CD4-positive, alpha-beta T cell (primary cell): ENCODE measurements around the gene SPIRE2. TPM values are rescaled to one million over a fixed set of nuclear protein-coding genes. Genes with fewer than 3 reads are reported as not detected.

Experiments
- ATAC-seq: fragments of 200-7000 bp; cut with Tn5 transposase; one replicate; pipeline ENCODE4 v1.10.0; 2022; ENCODE audit warnings: mild to moderate bottlenecking; ENCODE audit not compliant: poor library complexity
- CTCF ChIA-PET: fragments of 350-600 bp; sonication (Branson Sonifier 250); formaldehyde crosslinking; loops from one replicate; lab custom pipeline; 2021; ENCODE audit warnings: antibody characterized with exemption, inconsistent platforms; lab: Charles Lee
- POLR2A ChIA-PET: fragments of 350-600 bp; sonication (Branson Sonifier 250); formaldehyde crosslinking; loops from one replicate; lab custom pipeline; 2021; ENCODE audit warnings: antibody characterized with exemption, inconsistent platforms; lab: Charles Lee
- DNase-seq, 14 experiments: peaks; one replicate each; pipeline ENCODE4 v3.0.0-alpha.2; 2013 to 2020; ENCODE audit warnings: mixed read lengths in 2 of 14
- H3K27ac ChIP-seq, 2 donors: one replicate each; pipeline versions ENCODE4 v1.5.1 to v1.7.0; 2013; ENCODE audit warnings: low read length in 2 of 2, low read depth in 1 of 2, mild to moderate bottlenecking in 1 of 2
- H3K27me3 ChIP-seq, 2 experiments: 1 replicate in 1 of 2; 2 replicates in 1 of 2; pipeline versions ENCODE4 v1.6.1 to v1.7.0; 2013; ENCODE audit warnings: low read length in 2 of 2, control low read depth in 1 of 2, mild to moderate bottlenecking in 1 of 2, moderate library complexity in 1 of 2; ENCODE audit not compliant: insufficient read depth in 2 of 2, control insufficient read depth in 1 of 2
- H3K36me3 ChIP-seq: one replicate; pipeline ENCODE4 v1.6.1; 2013; ENCODE audit warnings: low read length, control low read depth; ENCODE audit not compliant: insufficient read depth
- H3K4me1 ChIP-seq: one replicate; pipeline ENCODE4 v1.6.1; 2013; ENCODE audit warnings: low read length, control low read depth; ENCODE audit not compliant: insufficient read depth
- H3K4me3 ChIP-seq: one replicate; pipeline ENCODE4 v1.5.1; 2013; ENCODE audit warnings: mild to moderate bottlenecking, low read length, moderate library complexity
- H3K9me3 ChIP-seq, 2 experiments: 1 replicate in 1 of 2; 2 replicates in 1 of 2; pipeline versions ENCODE4 v1.6.1 to v1.7.0; 2013; ENCODE audit warnings: low read length in 2 of 2, mild to moderate bottlenecking in 2 of 2, control low read depth in 1 of 2, moderate library complexity in 1 of 2; ENCODE audit not compliant: control insufficient read depth in 1 of 2, insufficient read depth in 1 of 2
- H3K27ac Mint-ChIP-seq: one replicate; pipeline ENCODE4 v1.8.0; 2020; ENCODE audit warnings: mixed read lengths
- H3K27me3 Mint-ChIP-seq: one replicate; pipeline ENCODE4 v1.8.0; 2021; ENCODE audit warnings: mixed read lengths
- H3K36me3 Mint-ChIP-seq: one replicate; pipeline ENCODE4 v1.8.0; 2021; ENCODE audit warnings: low read depth, mixed read lengths
- H3K4me1 Mint-ChIP-seq: one replicate; pipeline ENCODE4 v1.8.0; 2021; ENCODE audit warnings: low read depth, mixed read lengths
- H3K4me3 Mint-ChIP-seq: one replicate; pipeline ENCODE4 v1.8.0; 2020; ENCODE audit warnings: mild to moderate bottlenecking, mixed read lengths
- H3K9me3 Mint-ChIP-seq: one replicate; pipeline ENCODE4 v1.8.0; 2020; ENCODE audit warnings: mixed read lengths
- intact Hi-C, 2 experiments: fragments of 100-400 bp; cut with DNase I in 1 of 2; cut with micrococcal nuclease in 1 of 2; formaldehyde crosslinking; loops; one replicate each; pipeline versions ENCODE4 v1.15.1 to v1.9.0; 2023 to 2025; cut with DNase I, micrococcal nuclease
- total RNA-seq, 174 experiments: library from RNA in 2 of 174; stranded (reverse) in 2 of 174; gene quantifications; one replicate each; pipeline ENCODE4 v1.2.3 and lab custom pipeline; 2021 to 2026
- TF ChIP-seq, protein P1 (sequence below): fragments of 200-600 bp; IDR thresholded peaks from one replicate; pipeline ENCODE4 v1.8.0; 2022; ENCODE audit warnings: antibody characterized with exemption, mild to moderate bottlenecking

SPIRE2 gene
- total RNA-seq, 2 experiments from 2014 or later, result 1.1 TPM

DNA sequence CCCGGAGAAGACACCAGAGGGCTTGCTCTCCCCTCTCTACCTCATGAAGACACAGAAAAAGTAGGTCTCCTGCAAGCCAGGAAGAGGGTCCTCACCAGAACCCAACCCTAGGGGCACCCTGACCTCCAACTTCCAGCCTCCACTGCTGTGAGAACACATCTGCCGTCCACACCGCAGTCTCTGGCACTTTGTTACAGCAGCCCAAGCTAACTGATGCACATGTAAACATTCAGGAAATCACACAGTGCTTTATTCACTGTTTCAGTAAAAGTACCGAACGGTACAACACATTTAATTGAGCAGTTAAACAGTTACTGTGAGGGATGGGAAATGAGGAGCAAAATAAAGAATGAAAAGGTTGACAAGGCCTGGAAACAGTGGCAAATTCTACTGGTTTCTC lies 30.1 kb upstream of the SPIRE2 start:
- DNase-seq (no peak), ATAC-seq (no peak)
- CTCF ChIA-PET, result interaction anchor here (0.5 kb wide), 1 partner anchor 19 kb away, joined by 3 read pairs; the partner anchor contains the start of gene FANCA
- peaks cover 2% of the 10 kb centered on the region for H3K4me1 Mint-ChIP-seq
- intact Hi-C loops, result no loop called here
- H3K4me1 ChIP-seq, result peaks cover under 1% of the 10 kb centered on the region
- no peaks in the 10 kb centered on the region for H3K9me3 Mint-ChIP-seq
- no peaks in the 10 kb centered on the region for H3K36me3 Mint-ChIP-seq
- no peaks in the 10 kb centered on the region for H3K36me3 ChIP-seq
- POLR2A ChIA-PET, result no interaction called here
- H3K4me3 Mint-ChIP-seq, result no peak overlapping the region
- no peak overlapping the region for H3K27ac Mint-ChIP-seq
- H3K4me3 ChIP-seq, result no peak overlapping the region
- no peak overlapping the region for H3K27ac ChIP-seq
- no peaks in the 10 kb centered on the region for H3K27me3 Mint-ChIP-seq
- H3K9me3 ChIP-seq, result no peaks in the 10 kb centered on the region
- no peaks in the 10 kb centered on the region for H3K27me3 ChIP-seq
- TF ChIP-seq, protein P1, sequence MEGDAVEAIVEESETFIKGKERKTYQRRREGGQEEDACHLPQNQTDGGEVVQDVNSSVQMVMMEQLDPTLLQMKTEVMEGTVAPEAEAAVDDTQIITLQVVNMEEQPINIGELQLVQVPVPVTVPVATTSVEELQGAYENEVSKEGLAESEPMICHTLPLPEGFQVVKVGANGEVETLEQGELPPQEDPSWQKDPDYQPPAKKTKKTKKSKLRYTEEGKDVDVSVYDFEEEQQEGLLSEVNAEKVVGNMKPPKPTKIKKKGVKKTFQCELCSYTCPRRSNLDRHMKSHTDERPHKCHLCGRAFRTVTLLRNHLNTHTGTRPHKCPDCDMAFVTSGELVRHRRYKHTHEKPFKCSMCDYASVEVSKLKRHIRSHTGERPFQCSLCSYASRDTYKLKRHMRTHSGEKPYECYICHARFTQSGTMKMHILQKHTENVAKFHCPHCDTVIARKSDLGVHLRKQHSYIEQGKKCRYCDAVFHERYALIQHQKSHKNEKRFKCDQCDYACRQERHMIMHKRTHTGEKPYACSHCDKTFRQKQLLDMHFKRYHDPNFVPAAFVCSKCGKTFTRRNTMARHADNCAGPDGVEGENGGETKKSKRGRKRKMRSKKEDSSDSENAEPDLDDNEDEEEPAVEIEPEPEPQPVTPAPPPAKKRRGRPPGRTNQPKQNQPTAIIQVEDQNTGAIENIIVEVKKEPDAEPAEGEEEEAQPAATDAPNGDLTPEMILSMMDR, result no peak

GRCh38 chr16:89798832-89799370 lies 29.4 kb upstream of the SPIRE2 start:
- no peaks in the 10 kb centered on the region for H3K4me1 ChIP-seq
- ChIA-PET CTCF (interaction anchor here (1.3 kb wide), 1 partner anchor 93 kb away, joined by 3 read pairs; no protein-coding TSS in a partner anchor), POLR2A (no interaction called here)
- no peak for ATAC-seq
- H3K9me3 Mint-ChIP-seq, result no peaks in the 10 kb centered on the region
- no peaks in the 10 kb centered on the region for H3K4me1 Mint-ChIP-seq
- intact Hi-C loops, result no loop called here
- TF ChIP-seq, protein P1, result no peak
- H3K27ac ChIP-seq, result no peak overlapping the region
- H3K36me3 ChIP-seq, result no peaks in the 10 kb centered on the region
- H3K9me3 ChIP-seq, result no peaks in the 10 kb centered on the region
- H3K27me3 ChIP-seq, result no peaks in the 10 kb centered on the region
- H3K4me3 Mint-ChIP-seq, result no peak overlapping the region
- DNase-seq, result no peak
- H3K36me3 Mint-ChIP-seq, result no peaks in the 10 kb centered on the region
- no peaks in the 10 kb centered on the region for H3K27me3 Mint-ChIP-seq
- no peak overlapping the region for H3K4me3 ChIP-seq
- H3K27ac Mint-ChIP-seq, result no peak overlapping the region

GRCh38 chr16:89801800-89802199 lies 26.5 kb upstream of the SPIRE2 start:
- H3K4me3 Mint-ChIP-seq, result no peak overlapping the region
- Histone ChIP-seq H3K4me3 (no peak overlapping the region), H3K27me3 (no peaks in the 10 kb centered on the region), H3K9me3 (no peaks in the 10 kb centered on the region), H3K27ac (no peak overlapping the region), H3K36me3 (no peaks in the 10 kb centered on the region), H3K4me1 (no peaks in the 10 kb centered on the region)
- TF ChIP-seq, protein P1, result no peak
- no peaks in the 10 kb centered on the region for H3K4me1 Mint-ChIP-seq
- H3K27ac Mint-ChIP-seq, result no peak overlapping the region
- H3K36me3 Mint-ChIP-seq, result no peaks in the 10 kb centered on the region
- intact Hi-C loops, result no loop called here
- POLR2A ChIA-PET, result no interaction called here
- H3K27me3 Mint-ChIP-seq, result no peaks in the 10 kb centered on the region
- ATAC-seq, result no peak
- H3K9me3 Mint-ChIP-seq, result no peaks in the 10 kb centered on the region
- CTCF ChIA-PET, result interaction anchor here (1.4 kb wide), 1 partner anchor 102 kb away, joined by 7 read pairs; no protein-coding TSS in a partner anchor
- no peak for DNase-seq
